ENCODE data around the gene CYTH2. TPM values are rescaled to one million over a fixed set of nuclear protein-coding genes. Genes with fewer than 3 reads are reported as not detected.

CYTH2 gene
- total and polyA plus RNA-seq, 9 of the 15 experiments (the other 6 are each of a cell fraction or from before 2014, with no cell fraction given) = 1.8 to 45.2 (median 23.8) TPM

- TF ChIP-seq, protein P1, sequence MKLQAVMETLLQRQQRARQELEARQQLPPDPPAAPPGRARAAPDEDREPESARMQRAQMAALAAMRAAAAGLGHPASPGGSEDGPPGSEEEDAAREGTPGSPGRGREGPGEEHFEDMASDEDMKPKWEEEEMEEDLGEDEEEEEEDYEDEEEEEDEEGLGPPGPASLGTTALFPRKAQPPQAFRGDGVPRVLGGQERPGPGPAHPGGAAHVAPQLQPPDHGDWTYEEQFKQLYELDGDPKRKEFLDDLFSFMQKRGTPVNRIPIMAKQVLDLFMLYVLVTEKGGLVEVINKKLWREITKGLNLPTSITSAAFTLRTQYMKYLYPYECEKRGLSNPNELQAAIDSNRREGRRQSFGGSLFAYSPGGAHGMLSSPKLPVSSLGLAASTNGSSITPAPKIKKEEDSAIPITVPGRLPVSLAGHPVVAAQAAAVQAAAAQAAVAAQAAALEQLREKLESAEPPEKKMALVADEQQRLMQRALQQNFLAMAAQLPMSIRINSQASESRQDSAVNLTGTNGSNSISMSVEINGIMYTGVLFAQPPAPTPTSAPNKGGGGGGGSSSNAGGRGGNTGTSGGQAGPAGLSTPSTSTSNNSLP (IDR thresholded peaks at IDR 0.05; ENCODE audit: borderline replicate concordance, low read depth, low read length) = 0 out of 2 replicates have a peak, but pooled peaks have one; percentile 21
- TF ChIP-seq HBP1 (CRISPR knock-in tag; IDR thresholded peaks at IDR 0.05) (no peak), ZNF165 (CRISPR knock-in tag; IDR thresholded peaks at IDR 0.05; ENCODE audit: borderline replicate concordance) (no peak), THRA (IDR thresholded peaks at IDR 0.05) (no peak), CC2D1A (IDR thresholded peaks at IDR 0.05) (peak; percentile 78), PCBP2 (IDR thresholded peaks at IDR 0.05; ENCODE audit: low read depth, low read length, poor library complexity, severe bottlenecking) (no peak), FOS (IDR thresholded peaks at IDR 0.05; ENCODE audit: extremely low read depth, insufficient read length) (no peak), ZBTB1 (CRISPR knock-in tag; IDR thresholded peaks at IDR 0.05; ENCODE audit: borderline replicate concordance, low read depth) (no peak), IRF2 (CRISPR knock-in tag; IDR thresholded peaks at IDR 0.05) (no peak), SRSF3 (IDR thresholded peaks at IDR 0.05; ENCODE audit: insufficient read depth, low read length) (no peak), ZEB2 (IDR thresholded peaks at IDR 0.05) (peak; percentile 30; the same call in 1 of the 2 replicates), CBFA2T2 (conservative IDR thresholded peaks at IDR 0.05) (no peak), TOE1 (IDR thresholded peaks at IDR 0.05; ENCODE audit: borderline replicate concordance) (no peak), TOE1 (CRISPR knock-in tag; IDR thresholded peaks at IDR 0.05; ENCODE audit: borderline replicate concordance, low read depth) (no peak)
- TF ChIP-seq, protein P2, sequence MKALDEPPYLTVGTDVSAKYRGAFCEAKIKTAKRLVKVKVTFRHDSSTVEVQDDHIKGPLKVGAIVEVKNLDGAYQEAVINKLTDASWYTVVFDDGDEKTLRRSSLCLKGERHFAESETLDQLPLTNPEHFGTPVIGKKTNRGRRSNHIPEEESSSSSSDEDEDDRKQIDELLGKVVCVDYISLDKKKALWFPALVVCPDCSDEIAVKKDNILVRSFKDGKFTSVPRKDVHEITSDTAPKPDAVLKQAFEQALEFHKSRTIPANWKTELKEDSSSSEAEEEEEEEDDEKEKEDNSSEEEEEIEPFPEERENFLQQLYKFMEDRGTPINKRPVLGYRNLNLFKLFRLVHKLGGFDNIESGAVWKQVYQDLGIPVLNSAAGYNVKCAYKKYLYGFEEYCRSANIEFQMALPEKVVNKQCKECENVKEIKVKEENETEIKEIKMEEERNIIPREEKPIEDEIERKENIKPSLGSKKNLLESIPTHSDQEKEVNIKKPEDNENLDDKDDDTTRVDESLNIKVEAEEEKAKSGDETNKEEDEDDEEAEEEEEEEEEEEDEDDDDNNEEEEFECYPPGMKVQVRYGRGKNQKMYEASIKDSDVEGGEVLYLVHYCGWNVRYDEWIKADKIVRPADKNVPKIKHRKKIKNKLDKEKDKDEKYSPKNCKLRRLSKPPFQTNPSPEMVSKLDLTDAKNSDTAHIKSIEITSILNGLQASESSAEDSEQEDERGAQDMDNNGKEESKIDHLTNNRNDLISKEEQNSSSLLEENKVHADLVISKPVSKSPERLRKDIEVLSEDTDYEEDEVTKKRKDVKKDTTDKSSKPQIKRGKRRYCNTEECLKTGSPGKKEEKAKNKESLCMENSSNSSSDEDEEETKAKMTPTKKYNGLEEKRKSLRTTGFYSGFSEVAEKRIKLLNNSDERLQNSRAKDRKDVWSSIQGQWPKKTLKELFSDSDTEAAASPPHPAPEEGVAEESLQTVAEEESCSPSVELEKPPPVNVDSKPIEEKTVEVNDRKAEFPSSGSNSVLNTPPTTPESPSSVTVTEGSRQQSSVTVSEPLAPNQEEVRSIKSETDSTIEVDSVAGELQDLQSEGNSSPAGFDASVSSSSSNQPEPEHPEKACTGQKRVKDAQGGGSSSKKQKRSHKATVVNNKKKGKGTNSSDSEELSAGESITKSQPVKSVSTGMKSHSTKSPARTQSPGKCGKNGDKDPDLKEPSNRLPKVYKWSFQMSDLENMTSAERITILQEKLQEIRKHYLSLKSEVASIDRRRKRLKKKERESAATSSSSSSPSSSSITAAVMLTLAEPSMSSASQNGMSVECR (CRISPR knock-in tag; IDR thresholded peaks at IDR 0.05) = no peak
- TF ChIP-seq, protein P3, sequence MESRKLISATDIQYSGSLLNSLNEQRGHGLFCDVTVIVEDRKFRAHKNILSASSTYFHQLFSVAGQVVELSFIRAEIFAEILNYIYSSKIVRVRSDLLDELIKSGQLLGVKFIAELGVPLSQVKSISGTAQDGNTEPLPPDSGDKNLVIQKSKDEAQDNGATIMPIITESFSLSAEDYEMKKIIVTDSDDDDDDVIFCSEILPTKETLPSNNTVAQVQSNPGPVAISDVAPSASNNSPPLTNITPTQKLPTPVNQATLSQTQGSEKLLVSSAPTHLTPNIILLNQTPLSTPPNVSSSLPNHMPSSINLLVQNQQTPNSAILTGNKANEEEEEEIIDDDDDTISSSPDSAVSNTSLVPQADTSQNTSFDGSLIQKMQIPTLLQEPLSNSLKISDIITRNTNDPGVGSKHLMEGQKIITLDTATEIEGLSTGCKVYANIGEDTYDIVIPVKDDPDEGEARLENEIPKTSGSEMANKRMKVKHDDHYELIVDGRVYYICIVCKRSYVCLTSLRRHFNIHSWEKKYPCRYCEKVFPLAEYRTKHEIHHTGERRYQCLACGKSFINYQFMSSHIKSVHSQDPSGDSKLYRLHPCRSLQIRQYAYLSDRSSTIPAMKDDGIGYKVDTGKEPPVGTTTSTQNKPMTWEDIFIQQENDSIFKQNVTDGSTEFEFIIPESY (CRISPR knock-in tag; IDR thresholded peaks at IDR 0.05) = peak; percentile 81
These were observed 37.1 kb downstream of the CYTH2 start (continued) for GRCh38 chr19:48506138-48506733.

Data from K562 (cell line).